HG02885 (cell line): Measurements from ENCODE around the gene RAPH1.
"Not testable (repeated sequence)": the region's sequence is repeated elsewhere in the genome, so short reads cannot be mapped to it uniquely, and the experiment has no call there.

Source experiments
- ATAC-seq: cut with Tn5 transposase; IDR thresholded peaks from one replicate; pipeline ENCODE4 v1.9.1; 2021; ENCODE audit warnings: mild to moderate bottlenecking; ENCODE audit not compliant: unreplicated experiment, poor library complexity

The RAPH1 gene

DNA sequence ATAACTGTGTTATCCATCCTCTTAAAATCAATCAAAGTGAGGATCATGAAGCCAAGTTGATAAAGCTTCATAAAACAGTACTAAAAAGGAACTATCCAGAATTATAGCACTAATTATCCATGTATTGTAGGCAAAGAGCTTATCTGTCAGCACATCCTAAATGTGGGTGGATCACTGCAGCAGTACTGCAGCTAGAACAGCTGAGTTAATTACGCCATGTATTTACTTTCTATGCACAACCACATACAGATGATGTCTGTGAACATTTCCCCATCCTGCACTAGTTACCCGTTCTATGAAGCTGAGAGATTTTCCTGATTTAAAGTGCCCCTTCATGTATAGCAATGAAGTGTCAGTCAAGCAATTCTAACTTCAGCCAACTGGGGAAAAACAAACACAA lies 96.6 kb downstream of the RAPH1 start:
- no peak for ATAC-seq

DNA sequence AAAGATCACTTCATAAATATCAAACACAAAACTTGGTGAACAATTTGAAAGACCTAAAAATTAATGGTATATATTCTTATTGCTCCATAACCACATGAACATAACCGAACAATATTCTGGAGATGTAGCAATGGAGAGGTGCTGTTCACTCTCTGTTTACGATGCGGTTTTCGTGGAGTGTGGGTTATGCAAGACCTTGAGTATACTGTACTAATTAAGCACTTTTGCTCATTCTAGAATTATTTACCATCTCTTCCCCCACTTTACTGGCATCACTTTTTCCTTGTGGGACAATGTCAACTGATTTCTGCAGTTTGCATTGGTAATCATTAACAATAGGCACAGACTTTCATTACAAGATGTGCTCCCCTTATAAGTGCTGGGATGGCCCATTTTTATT lies 97.6 kb downstream of the RAPH1 start:
- no peak for ATAC-seq

DNA sequence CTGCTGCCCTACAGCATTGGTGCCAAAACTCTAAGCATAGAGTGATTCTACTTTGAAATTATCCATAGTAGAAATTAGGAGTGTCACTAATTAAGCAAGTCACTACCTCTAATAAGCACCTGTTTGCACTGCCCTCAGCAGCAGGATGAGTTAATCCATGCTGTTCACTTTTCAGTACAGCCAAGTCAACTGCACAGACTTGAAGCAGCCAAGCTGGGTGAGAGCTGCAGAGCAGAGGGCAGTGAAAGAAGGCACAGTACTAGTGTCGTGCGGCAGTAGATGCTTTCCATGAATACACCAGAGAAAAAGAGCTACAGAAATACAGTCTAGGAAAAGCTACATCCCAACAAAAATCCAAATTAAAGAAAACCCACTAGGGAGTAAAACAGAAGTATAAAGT lies 98.6 kb downstream of the RAPH1 start:
- no peak for ATAC-seq

DNA sequence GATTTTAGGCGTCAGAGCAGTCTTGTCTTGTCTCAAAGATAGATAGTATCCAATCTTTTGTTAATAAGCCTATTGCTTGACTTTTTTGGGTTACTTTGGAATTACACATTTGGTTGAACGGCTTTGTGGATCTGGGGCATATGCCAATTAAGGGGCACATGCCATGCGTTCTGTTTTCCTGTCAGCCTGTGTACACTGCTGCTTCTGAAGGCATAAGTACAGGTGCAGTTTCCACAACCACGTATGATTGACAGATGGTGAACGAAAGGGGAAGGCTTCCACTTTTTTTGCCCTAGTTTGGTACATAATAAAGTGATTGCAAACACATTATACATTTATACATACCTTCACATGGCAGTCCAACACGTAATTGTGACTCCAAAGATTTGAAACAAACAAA lies 102.3 kb downstream of the RAPH1 start:
- ATAC-seq, result no peak

DNA sequence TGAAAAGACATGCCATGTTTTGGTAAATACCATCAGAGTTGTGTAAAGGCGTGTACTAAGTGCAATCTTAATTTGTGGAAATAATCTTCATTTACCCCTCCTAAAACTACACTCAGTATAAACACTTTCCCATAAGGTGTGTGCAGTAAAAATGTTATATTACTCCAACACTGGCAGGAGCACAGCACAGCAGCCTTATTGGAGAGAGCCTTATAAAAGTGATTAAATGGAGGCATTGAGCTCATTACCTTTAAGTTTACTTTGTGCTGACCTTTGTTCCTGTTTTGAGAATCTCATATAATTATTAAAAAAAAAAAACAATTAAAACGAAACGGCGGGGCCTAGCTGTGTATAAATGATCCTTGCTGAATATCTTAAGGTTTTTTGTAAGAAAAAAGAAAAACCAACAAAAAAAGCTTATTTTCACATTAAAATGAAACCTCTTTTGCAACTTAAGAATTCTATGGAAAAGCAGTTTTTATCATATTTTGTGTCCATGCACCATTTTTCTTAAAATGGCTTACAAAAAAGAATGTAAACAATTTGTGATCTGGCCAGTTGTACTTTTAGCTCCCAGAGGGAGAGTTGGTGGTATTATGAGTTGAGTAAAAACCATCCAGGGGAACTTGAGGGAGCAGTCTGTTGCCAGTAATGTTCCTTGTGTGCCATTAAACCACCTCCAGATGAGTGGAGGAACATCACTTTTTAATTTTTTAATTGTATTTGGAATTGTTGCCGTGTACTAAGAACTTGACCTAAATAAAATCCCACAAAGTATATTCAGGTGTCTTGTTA lies 103.5 kb downstream of the RAPH1 start:
- no peak for ATAC-seq

DNA sequence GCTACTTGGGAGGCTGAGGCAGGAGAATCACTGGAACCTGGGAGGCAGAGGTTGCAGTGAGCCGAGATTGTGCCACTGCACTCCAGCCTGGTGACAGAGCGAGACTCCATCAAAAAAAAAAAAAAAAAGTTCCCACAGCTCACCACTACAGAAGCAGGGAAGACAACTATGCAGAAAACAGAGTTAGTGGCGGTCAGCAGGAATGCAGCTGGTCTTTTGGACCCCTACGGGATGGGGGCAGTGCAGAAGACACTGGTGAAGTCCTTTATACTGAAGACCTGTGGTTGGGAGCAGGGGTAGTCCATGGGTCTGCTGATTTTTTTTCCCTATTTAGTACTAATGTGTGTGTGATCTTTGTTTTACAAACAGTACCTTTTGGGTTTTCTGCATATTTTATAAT lies 105.5 kb downstream of the RAPH1 start:
- not testable (repeated sequence) for ATAC-seq

DNA sequence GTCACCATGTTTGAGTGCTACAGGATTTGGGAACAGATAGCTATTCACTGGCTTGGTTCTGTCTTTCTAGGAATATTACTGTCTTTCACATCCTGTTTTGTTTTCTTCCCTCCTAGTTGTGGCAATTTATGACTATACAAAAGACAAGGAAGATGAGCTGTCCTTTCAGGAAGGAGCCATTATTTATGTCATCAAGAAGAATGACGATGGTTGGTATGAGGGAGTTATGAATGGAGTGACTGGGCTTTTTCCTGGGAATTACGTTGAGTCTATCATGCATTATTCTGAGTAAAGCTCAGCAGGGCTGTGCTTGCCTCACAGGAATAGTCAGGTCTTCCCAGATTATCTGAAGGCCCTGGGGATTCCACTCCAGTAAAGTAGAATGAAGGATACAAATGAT lies 108.0 kb downstream of the RAPH1 start:
- no peak for ATAC-seq

DNA sequence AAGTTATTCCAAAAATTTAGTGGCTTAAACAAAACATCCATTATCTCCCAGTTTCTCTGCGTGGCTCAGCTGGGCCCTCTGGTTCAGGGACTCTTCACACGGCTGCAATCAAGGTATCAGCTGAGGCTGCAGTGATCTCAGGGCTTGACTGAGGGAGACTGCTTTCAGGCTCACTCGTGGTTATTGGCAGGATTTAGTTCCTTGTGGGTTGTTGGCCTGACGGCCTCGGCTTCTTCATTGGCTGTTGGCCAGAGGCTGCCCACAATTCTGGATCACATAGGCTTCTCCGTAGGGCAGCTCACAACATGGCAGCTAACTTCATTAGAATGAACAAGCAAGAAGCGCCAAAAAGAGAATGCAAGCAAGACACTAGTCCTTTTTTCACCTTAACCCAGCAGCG lies 116.8 kb downstream of the RAPH1 start:
- ATAC-seq, result no peak

DNA sequence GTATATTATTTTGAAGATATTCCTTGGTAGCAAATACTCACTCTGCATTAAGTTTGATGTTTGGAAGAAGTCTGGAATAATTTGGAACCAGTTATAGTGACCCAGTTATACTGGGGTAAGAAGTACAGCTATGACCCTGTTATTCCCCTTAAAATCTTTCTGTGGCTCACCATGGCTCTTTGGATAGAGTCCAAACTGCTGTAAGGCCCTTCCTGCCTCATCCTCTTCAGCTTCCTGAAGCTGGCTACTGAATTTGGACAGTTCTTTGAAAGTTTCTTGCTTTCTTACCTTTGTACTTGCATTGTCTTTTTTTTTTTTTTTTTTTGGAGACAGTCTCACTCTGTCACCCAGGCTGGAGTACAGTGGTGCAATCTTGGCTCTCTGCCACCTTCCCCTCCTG lies 121.3 kb downstream of the RAPH1 start:
- ATAC-seq, result no peak

DNA sequence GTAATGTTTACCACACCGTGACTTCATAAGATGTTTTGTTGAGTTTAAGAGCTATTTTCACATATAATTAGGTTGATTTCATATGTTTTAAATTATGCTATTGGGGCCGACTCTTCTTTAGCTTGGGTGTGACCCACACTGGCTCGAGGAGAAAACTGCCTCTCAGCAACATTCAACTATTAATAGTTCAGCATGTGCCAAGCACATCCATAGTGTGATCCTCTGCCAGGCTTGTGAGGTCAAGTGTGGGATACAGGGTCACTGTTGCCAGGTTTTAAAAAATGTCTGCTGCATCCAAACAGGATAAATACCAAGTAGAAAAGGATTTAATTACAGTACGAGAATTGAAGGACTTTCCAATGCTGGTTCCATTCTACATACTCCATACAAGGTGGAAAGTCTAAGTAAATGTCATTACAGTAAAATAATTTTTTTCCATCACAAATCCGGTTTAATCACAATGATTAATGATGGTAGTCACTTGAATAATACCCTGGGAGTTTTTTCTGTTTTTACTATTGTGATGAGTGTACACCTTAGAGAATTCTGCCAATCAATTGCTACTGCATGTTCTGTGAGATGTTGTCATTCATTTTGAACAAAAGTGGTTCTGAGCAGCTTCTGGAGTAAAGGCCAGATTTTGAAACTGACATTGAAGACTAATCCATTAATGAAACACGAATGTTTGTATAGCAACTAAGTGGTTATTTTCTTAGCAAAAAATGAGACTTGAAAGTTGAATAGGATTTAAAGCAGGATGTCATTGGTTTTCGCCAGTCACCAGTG lies 122.4 kb downstream of the RAPH1 start:
- ATAC-seq, result no peak

DNA sequence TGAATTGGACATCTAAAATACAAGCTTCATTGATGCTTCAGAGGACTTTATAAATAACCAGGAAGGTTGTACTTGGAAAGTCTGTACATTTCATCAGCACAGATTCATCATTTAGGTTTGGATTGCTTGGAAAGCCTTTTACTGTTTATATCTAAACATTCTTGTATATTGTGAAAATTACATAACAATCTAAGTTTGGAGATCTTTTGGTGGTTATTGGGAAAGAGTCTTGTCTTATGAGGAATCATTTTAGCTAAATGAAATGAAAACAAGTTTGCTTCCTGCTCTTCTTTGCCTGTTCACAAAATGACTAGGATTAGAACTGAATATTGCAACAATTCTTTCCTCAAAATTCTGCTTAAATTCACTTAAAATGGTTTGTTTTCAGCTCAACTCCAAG lies 127.6 kb downstream of the RAPH1 start:
- no peak for ATAC-seq

DNA sequence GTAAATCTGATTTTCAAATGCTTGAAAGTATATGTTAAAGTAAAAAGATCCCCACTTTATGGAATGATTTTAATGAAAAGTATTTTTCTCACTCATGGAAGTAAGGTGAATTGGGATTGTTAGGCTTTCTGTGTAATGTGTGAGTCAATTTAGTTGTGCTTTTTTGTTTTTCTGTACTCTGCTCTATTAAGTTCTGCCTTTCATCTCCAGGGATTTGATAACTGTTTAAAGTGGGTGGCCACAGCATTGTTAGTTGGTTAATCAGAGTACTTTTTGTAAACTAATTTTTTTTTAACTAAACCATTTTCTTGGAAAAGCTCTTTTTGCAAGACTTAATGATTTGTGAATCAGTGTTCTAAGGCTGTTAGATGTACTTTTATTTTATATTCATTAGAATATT lies 130.1 kb downstream of the RAPH1 start:
- no peak for ATAC-seq

DNA sequence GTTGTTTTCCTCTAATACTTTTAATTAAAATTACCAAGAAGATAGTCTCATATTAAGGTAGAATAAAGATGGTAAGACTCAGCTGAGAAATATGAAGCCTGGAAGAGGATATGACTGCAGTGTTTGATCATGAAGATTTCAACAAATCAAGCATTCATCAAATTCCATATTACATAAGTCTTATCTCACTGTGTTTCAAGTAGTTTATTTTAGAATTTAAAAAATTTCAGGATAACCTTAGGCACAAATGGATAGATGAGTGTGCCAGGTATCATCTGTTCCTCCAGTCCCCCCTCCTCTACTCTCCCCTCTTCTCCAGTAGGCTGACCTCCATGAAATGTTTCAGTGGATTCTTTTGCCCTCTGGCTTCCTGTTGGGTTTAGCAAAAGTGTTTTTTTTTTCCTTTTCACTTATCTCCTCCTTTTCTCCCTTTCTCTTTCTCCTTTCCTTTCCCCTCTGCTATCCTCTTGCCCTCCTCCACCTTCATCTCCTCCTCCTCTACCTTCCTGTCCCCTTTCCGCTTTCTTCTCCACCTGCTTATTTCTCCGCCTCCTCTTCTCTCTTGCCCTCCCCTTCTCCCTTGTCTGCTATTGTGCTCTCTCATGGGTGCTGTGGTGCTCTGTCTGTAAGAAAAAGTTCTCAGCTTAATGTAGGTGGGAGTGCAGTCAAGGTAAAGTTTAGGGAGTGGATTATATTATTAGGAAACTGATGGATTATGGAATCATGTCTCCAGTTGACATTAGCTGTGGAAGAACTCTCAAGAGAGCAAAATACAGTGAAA lies 134.1 kb downstream of the RAPH1 start:
- ATAC-seq, result no peak

DNA sequence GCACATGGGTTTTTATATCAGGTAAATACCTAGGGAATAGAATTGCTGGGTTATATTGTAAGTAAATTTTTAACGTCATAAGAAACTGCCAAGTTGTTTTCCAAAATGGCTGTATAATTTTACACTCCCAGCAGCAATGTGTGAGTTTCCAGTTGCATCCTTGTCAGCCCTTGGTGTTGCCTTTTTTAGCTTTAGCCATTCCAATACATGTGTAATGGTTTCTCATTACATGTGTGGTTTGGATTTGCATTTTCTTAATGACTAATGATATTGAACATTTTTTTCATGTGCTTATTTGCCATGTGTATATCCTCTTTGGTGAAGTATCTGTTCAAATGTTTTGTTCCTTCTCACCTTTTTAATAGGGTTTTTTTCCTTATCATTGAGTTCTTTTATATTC lies 136.1 kb downstream of the RAPH1 start:
- ATAC-seq, result no peak

DNA sequence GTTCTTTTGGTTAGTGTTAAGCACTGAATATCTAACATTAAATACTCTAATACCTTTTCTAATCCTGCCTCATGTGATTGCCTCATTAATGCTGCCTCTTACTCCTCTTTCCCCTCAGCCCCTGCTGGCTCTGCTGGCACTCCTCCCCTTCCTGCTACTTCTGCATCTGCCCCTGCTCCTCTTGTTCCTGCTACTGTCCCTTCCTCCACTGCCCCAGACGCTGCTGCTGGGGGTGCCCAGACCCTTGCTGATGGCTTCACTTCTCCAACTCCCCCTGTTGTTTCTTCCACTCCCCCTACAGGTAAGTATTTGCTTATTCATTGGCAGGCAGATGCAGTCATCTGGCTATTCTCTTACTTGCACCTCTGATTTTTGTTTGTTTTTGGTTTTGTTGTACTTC lies 138.4 kb downstream of the RAPH1 start:
- no peak for ATAC-seq

DNA sequence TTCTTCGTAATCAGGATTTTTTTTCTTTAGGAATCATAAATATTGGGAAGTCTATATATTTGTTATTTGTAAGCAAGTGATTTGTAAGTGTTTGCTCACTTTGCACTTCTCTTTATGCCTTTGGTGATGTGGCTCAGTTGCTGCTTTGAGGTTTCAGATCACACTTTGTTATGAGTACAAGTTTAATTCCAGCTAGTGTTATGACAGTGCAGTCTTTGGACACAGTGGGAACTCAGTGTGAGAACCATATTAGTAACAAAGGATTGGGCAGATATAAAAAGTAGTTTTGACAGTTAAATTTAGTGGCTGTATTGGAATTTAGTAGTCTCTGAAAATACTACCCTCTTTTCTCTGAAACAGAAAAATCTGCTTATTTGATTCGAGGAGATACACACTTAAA lies 139.2 kb downstream of the RAPH1 start:
- ATAC-seq, result no peak

DNA sequence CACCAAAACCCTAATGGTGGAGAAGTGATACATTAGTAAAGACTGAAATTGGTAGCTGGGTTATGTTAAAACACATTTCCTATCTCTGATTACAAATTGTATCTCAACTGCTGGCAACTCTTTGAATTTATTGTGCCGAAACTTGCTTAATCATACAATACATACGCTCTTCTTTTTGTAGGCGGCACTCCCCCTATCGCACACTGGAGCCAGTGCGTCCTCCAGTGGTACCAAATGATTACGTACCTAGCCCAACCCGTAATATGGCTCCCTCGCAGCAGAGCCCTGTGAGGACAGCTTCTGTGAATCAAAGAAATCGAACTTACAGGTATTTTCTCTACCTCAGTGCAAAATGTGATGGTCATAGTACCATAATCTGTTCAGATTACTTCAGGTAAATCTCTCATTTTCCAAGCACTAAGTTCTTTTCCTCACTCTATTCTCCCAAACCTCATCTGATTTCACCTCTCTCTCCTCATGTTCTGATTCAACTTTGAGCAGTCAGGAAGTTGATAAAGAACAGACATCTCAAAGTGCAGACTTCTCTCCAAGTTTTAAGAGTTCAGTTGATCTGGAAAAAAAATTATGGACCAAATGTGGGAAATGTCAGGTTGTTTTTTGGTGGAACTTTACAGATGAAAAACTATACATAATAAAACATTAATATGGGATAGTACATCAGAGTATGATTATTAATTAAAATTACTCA lies 140.4 kb downstream of the RAPH1 start:
- ATAC-seq, result no peak

DNA sequence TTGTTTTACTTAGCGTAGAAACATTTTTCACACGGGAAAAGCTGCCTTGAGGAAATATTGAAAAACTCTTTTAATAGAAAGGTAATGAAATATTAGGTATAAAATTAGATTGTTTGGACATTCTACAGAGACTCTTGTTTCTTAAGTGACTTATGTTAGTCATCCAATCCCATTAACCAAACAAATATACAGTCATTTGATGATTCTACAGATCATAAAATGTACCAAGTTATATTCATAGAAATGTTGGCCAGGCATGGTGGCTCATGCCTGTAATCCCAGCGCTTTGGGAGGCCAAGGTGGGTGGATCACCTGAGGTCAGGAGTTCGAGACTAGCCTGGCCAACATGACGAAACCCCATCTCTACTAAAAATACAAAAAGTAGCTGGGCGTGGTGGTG lies 146.9 kb downstream of the RAPH1 start:
- not testable (repeated sequence) for ATAC-seq

DNA sequence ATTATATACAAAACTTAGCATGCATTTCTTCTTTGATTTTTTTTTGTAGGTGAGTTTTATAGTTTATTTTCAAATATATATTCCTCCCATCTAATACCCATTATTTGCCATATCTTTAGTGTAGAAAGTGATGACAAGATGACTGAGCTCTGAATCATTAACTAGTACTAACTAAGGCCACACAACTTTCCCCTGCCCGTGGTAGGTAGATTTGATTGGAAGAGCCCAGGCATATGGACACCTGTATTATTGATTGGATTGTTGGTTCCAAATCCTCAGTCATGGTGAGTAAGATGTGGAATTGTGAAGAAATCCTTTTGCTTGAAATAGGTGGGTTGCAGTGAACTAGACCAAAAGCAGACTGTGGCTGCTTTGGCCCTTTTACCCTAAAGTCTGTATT lies 152.1 kb downstream of the RAPH1 start:
- no peak for ATAC-seq

DNA sequence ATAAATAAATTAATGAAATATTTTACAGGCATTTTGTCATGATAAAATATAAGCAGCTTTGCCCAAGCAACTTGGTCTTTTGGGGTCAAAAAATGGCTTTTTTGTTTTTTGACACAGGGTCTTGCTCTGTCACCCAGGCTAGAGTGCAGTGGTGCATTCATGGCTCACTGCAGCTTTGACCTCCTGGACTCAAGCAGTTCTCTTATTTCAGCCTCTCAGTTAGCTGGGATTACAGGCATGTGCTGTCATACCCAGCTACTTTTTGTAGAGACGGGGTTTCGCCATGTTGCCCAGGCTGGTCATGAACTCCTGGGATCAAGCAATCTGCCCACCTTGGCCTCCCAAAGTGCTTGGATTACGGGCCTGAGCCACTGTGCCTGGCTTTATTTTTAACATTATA lies 155.9 kb downstream of the RAPH1 start:
- ATAC-seq, result no peak

DNA sequence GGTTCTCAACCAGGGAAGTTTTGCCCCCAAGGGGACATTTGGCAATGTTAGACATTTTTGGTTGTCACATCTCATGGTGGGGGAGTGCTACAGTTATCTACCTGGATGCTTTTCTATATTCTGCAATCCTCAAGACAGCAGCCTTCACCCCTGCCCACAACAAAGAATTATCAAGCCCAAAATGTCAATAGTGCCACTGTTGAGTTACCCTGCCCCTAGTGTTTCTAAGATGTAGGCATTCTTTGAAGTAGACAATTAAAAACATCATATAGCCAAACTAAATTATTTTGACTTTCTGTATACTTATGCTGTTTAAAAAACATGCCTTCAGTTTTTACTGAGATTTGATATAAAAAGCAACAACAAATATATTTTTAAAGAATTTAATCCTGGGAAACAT lies 158.9 kb downstream of the RAPH1 start:
- no peak for ATAC-seq
